Astrocyte of the cerebellum (primary cell): ENCODE data around the gene RIOK1.
A peak's percentile ranks its signal among the peaks of the same experiment; 100 is the strongest.

ENCODE experiments used
- DNase-seq: peaks from one replicate; pipeline ENCODE4 v3.0.0-alpha.2; 2011; ENCODE audit warnings: low read depth
- H3K4me3 ChIP-seq: 2 replicates; pipeline ENCODE4 v1.5.1; 2011; ENCODE audit warnings: mild to moderate bottlenecking, low read depth, low read length, moderate library complexity
- CTCF ChIP-seq: IDR thresholded peaks from 2 replicates; pipeline ENCODE4 v1.5.1; 2012; ENCODE audit warnings: low read length, low read depth, moderate library complexity, mild to moderate bottlenecking; ENCODE audit errors: missing control alignments
- in situ Hi-C: cut with HindIII; loops from 2 replicates; pipeline ENCODE4 v1.10.0; 2017; ENCODE audit warnings: low sequenced_read_pairs

Gene RIOK1

GRCh38 chr6:7367408-7367807, 22.2 kb upstream of the RIOK1 start:
- in situ Hi-C loops, result no loop called here
- no peak for TF ChIP-seq CTCF
- no peak for DNase-seq
- no peak overlapping the region for H3K4me3 ChIP-seq

GRCh38 chr6:7373739-7374138, 15.9 kb upstream of the RIOK1 start:
- in situ Hi-C loops, result no loop called here
- TF ChIP-seq CTCF, result no peak
- no peak overlapping the region for H3K4me3 ChIP-seq
- DNase-seq, result no peak

- no peak for DNase-seq
- no peak overlapping the region for H3K4me3 ChIP-seq
- no peak for TF ChIP-seq CTCF
- in situ Hi-C loops, result no loop called here
These were observed 11.6 kb upstream of the RIOK1 start for GRCh38 chr6:7377961-7378360.

- no peak for DNase-seq
- TF ChIP-seq CTCF, result no peak
- no peak overlapping the region for H3K4me3 ChIP-seq
- in situ Hi-C loops, result no loop called here
These were observed 10.9 kb upstream of the RIOK1 start for GRCh38 chr6:7378740-7379139.

GRCh38 chr6:7381092-7381491, 8.5 kb upstream of the RIOK1 start:
- no peak for DNase-seq
- in situ Hi-C loops, result no loop called here
- no peak for TF ChIP-seq CTCF
- H3K4me3 ChIP-seq, result no peak overlapping the region

- DNase-seq, result no peak
- in situ Hi-C loops, result no loop called here
These were observed 502 bp upstream of the RIOK1 start for GRCh38 chr6:7389162-7389450.

More at GRCh38 chr6:7389162-7389450, 502 bp upstream of the RIOK1 start:
- peak overlapping the region; percentile 79 for H3K4me3 ChIP-seq
- TF ChIP-seq CTCF, result no peak
